A549 (cell line): ENCODE measurements around the gene RAPGEF5. TPM values are rescaled to one million over a fixed set of nuclear protein-coding genes. Genes with fewer than 3 reads are reported as not detected.

Experiments
- ATAC-seq, 2 experiments: fragments of 200-7000 bp in 1 of 2; fragments of >200 bp in 1 of 2; cut with Nextera tagmentation in 1 of 2; cut with Tn5 transposase in 1 of 2; 3 replicates each; pipeline versions ENCODE4 v1.8.0 to v1.9.1; 2018 to 2020; ENCODE audit warnings: mild to moderate bottlenecking in 1 of 2, moderate library complexity in 1 of 2
- CTCF ChIA-PET: fragments of 300-600 bp; sonication (Branson Sonifier 250); formaldehyde crosslinking; extraction: SDS; loops from one replicate; lab custom pipeline; 2021; ENCODE audit warnings: antibody characterized with exemption, inconsistent platforms; lab: Yijun Ruan, JAX
- POLR2A ChIA-PET: fragments of 350-600 bp; formaldehyde crosslinking; extraction: SDS; loops from one replicate; lab custom pipeline; 2021; ENCODE audit warnings: antibody characterized with exemption, inconsistent platforms; lab: Yijun Ruan, JAX
- DNase-seq, 2 experiments: peaks; one replicate each; pipeline versions ENCODE4 v3.0.0 to v3.0.0-alpha.2; 2011 to 2016; ENCODE audit warnings: low read depth in 1 of 2, low spot score in 1 of 2
- FAIRE-seq: peaks from 2 replicates; lab custom pipeline; 2011; peaks lifted over from hg19 to GRCh38; lab: Jason Lieb, UNC
- H3K27ac ChIP-seq, 2 experiments: fragments of >200 bp; sonication (Bioruptor Twin); formaldehyde crosslinking; 3 replicates each; pipeline ENCODE4 v1.5.1; 2016 to 2017
- H3K4me1 ChIP-seq: fragments of >200 bp; sonication (Bioruptor Twin); formaldehyde crosslinking; 3 replicates; pipeline ENCODE4 v1.6.1; 2016
- H3K4me2 ChIP-seq: fragments of >200 bp; sonication (Bioruptor Twin); formaldehyde crosslinking; 3 replicates; pipeline ENCODE4 v1.6.1; 2016
- H3K4me3 ChIP-seq: fragments of >200 bp; sonication (Bioruptor Twin); formaldehyde crosslinking; 3 replicates; pipeline ENCODE4 v1.5.1; 2016
- H3K9me3 ChIP-seq: fragments of >200 bp; sonication (Bioruptor Twin); formaldehyde crosslinking; 3 replicates; pipeline ENCODE4 v1.6.1; 2016
- CBX2 ChIP-seq: fragments of 200-600 bp; sonication (generic); IDR thresholded peaks from 2 replicates; pipeline ENCODE4 v1.6.1; 2016; ENCODE audit warnings: low read depth, mild to moderate bottlenecking, borderline replicate concordance
- CHD2 ChIP-seq: fragments of 150-350 bp; IDR thresholded peaks from 2 replicates; pipeline ENCODE4 v1.6.1; 2014; ENCODE audit warnings: low read length; ENCODE audit not compliant: partially characterized antibody
- CHD4 ChIP-seq: fragments of 200-600 bp; sonication (generic); IDR thresholded peaks from 2 replicates; pipeline ENCODE4 v1.6.1; 2016; ENCODE audit warnings: antibody characterized with exemption, mild to moderate bottlenecking, borderline replicate concordance
- EHF ChIP-seq: fragments of 250-450 bp; sonication (Bioruptor Pico); IDR thresholded peaks from 2 replicates; pipeline ENCODE4 v1.5.0; 2020; ENCODE audit warnings: mild to moderate bottlenecking
- EHMT2 ChIP-seq: fragments of 200-600 bp; sonication (generic); IDR thresholded peaks from 2 replicates; pipeline ENCODE4 v1.6.1; 2016; ENCODE audit warnings: antibody characterized with exemption, low read depth, mild to moderate bottlenecking, moderate library complexity
- ESRRA ChIP-seq: fragments of 150-350 bp; IDR thresholded peaks from 2 replicates; pipeline ENCODE4 v1.6.1; 2014; ENCODE audit warnings: mild to moderate bottlenecking, low read length, borderline replicate concordance
- FOSB ChIP-seq: fragments of 250-450 bp; sonication (Bioruptor Pico); IDR thresholded peaks from 2 replicates; pipeline ENCODE4 v1.5.0; 2020; ENCODE audit warnings: mild to moderate bottlenecking, moderate library complexity
- GATA3 ChIP-seq: IDR thresholded peaks from 2 replicates; pipeline ENCODE4 v1.6.1; 2012; ENCODE audit warnings: borderline replicate concordance
- HDAC2 ChIP-seq: fragments of 200-600 bp; sonication (generic); IDR thresholded peaks from 2 replicates; pipeline ENCODE4 v1.6.1; 2016
- HEYL ChIP-seq: fragments of 250-450 bp; sonication (Bioruptor Pico); IDR thresholded peaks from 2 replicates; pipeline ENCODE4 v1.8.0; 2021; ENCODE audit warnings: mild to moderate bottlenecking, moderate library complexity
- MAFK ChIP-seq: fragments of 450-650 bp; IDR thresholded peaks from 2 replicates; pipeline ENCODE4 v1.6.1; 2014; ENCODE audit not compliant: partially characterized antibody
- MAZ ChIP-seq: fragments of 150-350 bp; IDR thresholded peaks from 2 replicates; pipeline ENCODE4 v1.6.1; 2014; ENCODE audit warnings: antibody characterized with exemption, low read depth, low read length, borderline replicate concordance
- MYC ChIP-seq: IDR thresholded peaks from 2 replicates; pipeline ENCODE4 v1.6.1; 2012; ENCODE audit warnings: mild to moderate bottlenecking, inconsistent platforms, low read length, improper control_type of control experiment, borderline replicate concordance
- NPAS2 ChIP-seq: fragments of 250-450 bp; sonication (Bioruptor Pico); IDR thresholded peaks from 2 replicates; pipeline ENCODE4 v1.8.0; 2022; ENCODE audit warnings: mild to moderate bottlenecking, moderate library complexity, borderline replicate concordance
- PHF8 ChIP-seq: fragments of 200-600 bp; sonication (generic); IDR thresholded peaks from 2 replicates; pipeline ENCODE4 v1.6.1; 2016; ENCODE audit warnings: low read depth, mild to moderate bottlenecking, antibody characterized with exemption, moderate library complexity, borderline replicate concordance
- POLR2A ChIP-seq: IDR thresholded peaks from 2 replicates; pipeline ENCODE4 v1.6.1; 2012; ENCODE audit warnings: mild to moderate bottlenecking, low read length
- RARB ChIP-seq: fragments of 250-450 bp; sonication (Bioruptor Pico); IDR thresholded peaks from 2 replicates; pipeline ENCODE4 v1.8.0; 2021; ENCODE audit warnings: mild to moderate bottlenecking, moderate library complexity
- RFX5 ChIP-seq: fragments of 450-650 bp; IDR thresholded peaks from 2 replicates; pipeline ENCODE4 v1.7.1; 2014; ENCODE audit warnings: antibody characterized with exemption, mild to moderate bottlenecking, moderate library complexity
- RNF2 ChIP-seq: fragments of 200-600 bp; sonication (generic); IDR thresholded peaks from 2 replicates; pipeline ENCODE4 v1.6.1; 2016; ENCODE audit warnings: low read depth, mild to moderate bottlenecking, antibody characterized with exemption, moderate library complexity, borderline replicate concordance
- SMC3 ChIP-seq: fragments of >200 bp; sonication (Bioruptor Twin); formaldehyde crosslinking; IDR thresholded peaks from 3 replicates; pipeline ENCODE4 v1.6.1; 2018; ENCODE audit warnings: inconsistent platforms
- SREBF2 ChIP-seq: fragments of 450-650 bp; IDR thresholded peaks from 2 replicates; pipeline ENCODE4 v1.6.1; 2014; ENCODE audit warnings: mild to moderate bottlenecking, moderate library complexity
- ZNF302 ChIP-seq: fragments of 250-450 bp; sonication (Bioruptor Pico); IDR thresholded peaks from 2 replicates; pipeline ENCODE4 v1.9.0; 2021; ENCODE audit warnings: inconsistent platforms, mild to moderate bottlenecking, moderate library complexity
- WGBS: methylation state at CpG from one replicate; pipeline ENCODE4 v1.1.6; 2017; ENCODE audit errors: missing lambda C conversion rate; 5-methylcytosine and 5-hydroxymethylcytosine counted together
- polyA plus RNA-seq, 4 experiments: library from polyadenylated mRNA; depleted of rRNA in 3 of 4; stranded (reverse); fragments of >200 nt; fragmentation: RNase III in 1 of 4; extraction: RNeasy Plus Mini Kit Qiagen cat#74134 plus additional on column Dnase treatment in 1 of 4; gene quantifications; 2 replicates in 3 of 4; 3 replicates in 1 of 4; pipeline ENCODE4 v1.2.3, GENCODE V29; 2011 to 2017
- TF ChIP-seq, protein P1 (sequence below): fragments of >200 bp; sonication (Bioruptor Twin); formaldehyde crosslinking; IDR thresholded peaks from 3 replicates; pipeline ENCODE4 v1.6.1; 2016
- TF ChIP-seq, protein P2 (sequence below): fragments of 250-450 bp; sonication (Bioruptor Pico); IDR thresholded peaks from 2 replicates; pipeline ENCODE4 v1.5.0; 2020; ENCODE audit warnings: low read depth, mild to moderate bottlenecking, moderate library complexity
- TF ChIP-seq, protein P3 (sequence below): IDR thresholded peaks from 2 replicates; pipeline ENCODE4 v1.6.1; 2012
- TF ChIP-seq, protein P4 (sequence below): fragments of 450-650 bp; IDR thresholded peaks from 2 replicates; pipeline ENCODE4 v1.6.1; 2014; ENCODE audit warnings: antibody characterized with exemption
- TF ChIP-seq, protein P5 (sequence below): fragments of 150-350 bp; IDR thresholded peaks from 2 replicates; pipeline ENCODE4 v1.6.1; 2014; ENCODE audit warnings: low read depth, mild to moderate bottlenecking, low read length
- TF ChIP-seq, protein P6 (sequence below): fragments of 250-450 bp; sonication (Bioruptor Pico); IDR thresholded peaks from 2 replicates; pipeline ENCODE4 v1.5.0; 2021; ENCODE audit warnings: mild to moderate bottlenecking, moderate library complexity, borderline replicate concordance
- TF ChIP-seq, protein P7 (sequence below): fragments of >200 bp; sonication (Bioruptor Twin); formaldehyde crosslinking; IDR thresholded peaks from 3 replicates; pipeline ENCODE4 v1.5.1; 2016

RAPGEF5 gene
- polyA plus RNA-seq, 2 of the 4 experiments (the other 2 are of a cell fraction) = 0.03 to 0.14 TPM

DNA sequence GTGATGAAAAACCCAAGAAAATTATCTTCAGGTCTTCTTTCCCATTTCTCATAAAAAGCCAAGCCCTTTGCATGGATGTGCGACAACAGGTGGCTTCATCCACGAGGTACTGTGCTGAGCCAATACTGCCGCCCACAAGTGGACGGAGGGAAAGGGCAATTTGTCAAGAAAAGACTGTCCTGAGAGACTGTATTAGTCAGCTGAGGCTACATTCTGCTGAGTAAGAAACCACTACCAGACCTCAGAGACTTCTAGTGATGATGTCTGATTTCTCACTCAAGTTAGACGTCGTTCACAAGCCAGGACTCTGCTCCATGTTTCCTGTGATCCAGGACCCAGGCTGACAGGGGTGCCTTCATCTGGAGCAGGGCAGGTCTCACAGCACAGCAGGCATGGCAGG, 239.7 kb downstream of the RAPGEF5 start (continued):
- TF ChIP-seq RARB = no peak

DNA sequence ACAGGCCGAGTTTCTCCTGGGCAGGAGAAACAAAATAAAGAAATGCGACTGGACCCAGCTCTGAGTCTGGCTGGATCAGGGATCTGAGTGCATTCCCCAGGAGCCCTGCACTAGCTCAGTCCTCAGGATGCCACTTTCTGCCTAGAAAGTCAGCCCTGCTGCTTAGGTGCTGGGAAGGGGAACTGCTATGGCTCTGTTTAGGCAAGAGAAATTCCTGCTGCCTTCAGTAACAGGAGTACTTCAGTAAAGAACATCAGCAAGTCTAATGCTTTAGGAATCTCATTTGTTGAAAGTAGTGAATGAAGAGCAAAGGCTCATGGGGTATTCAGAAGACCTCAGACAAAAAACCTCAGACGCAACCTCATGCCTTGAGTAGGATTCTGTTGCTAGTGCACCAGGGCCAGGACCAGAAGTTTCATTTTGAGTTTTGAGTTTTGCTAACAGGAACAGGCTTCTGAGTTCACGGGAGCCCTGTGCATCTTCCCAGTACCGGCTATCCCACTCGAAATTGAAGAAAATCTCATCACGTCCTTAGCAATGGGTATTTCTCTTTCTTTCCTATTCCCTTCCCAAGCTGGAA, 240.4 kb downstream of the RAPGEF5 start:
- 39% methylated on average over 7 of the region's 7 CpGs for WGBS
- FAIRE-seq = no peak

DNA sequence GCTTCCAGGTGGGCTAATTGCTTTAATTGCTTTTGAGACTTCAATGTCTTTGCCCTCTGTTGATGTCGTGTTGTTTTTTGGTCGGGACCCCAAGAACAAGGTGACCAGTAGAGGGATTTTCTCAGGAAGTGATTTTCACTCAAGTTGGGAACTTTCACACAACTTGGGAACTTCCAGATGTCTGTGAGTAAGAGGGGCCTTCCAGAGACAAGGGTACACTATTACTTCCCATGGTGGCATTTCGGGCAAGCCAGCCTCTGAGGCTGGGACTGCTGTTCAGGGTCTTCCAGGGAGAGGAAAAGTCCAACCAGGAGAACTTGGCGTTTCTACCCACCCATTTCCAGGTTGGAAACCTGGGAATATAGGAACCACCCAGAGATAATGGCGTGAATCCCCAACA, 241.3 kb downstream of the RAPGEF5 start:
- ATAC-seq (no peak), DNase-seq (no peak), FAIRE-seq (no peak)
- WGBS = 7% methylated on average over 5 of the region's 5 CpGs
- Histone ChIP-seq H3K27ac (no peak overlapping the region), H3K9me3 (no peaks in the 10 kb centered on the region), H3K4me3 (no peak overlapping the region), H3K4me1 (no peaks in the 10 kb centered on the region), H3K4me2 (no peak overlapping the region)
- CTCF ChIA-PET = interaction anchor here (0.7 to 1.6 kb wide), 3 partner anchors 33 to 373 kb away, joined by 3 to 5 read pairs (median 3); no protein-coding TSS in a partner anchor
- POLR2A ChIA-PET = no interaction called here
- TF ChIP-seq MAZ = no peak
- TF ChIP-seq HEYL = no peak
- no peak for TF ChIP-seq HDAC2
- TF ChIP-seq RNF2 = no peak
- no peak for TF ChIP-seq MYC
- TF ChIP-seq, protein P1, sequence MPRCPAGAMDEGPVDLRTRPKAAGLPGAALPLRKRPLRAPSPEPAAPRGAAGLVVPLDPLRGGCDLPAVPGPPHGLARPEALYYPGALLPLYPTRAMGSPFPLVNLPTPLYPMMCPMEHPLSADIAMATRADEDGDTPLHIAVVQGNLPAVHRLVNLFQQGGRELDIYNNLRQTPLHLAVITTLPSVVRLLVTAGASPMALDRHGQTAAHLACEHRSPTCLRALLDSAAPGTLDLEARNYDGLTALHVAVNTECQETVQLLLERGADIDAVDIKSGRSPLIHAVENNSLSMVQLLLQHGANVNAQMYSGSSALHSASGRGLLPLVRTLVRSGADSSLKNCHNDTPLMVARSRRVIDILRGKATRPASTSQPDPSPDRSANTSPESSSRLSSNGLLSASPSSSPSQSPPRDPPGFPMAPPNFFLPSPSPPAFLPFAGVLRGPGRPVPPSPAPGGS = no peak
- TF ChIP-seq, protein P2, sequence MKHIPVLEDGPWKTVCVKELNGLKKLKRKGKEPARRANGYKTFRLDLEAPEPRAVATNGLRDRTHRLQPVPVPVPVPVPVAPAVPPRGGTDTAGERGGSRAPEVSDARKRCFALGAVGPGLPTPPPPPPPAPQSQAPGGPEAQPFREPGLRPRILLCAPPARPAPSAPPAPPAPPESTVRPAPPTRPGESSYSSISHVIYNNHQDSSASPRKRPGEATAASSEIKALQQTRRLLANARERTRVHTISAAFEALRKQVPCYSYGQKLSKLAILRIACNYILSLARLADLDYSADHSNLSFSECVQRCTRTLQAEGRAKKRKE (CRISPR knock-in tag) = no peak
- no peak for TF ChIP-seq PHF8
- TF ChIP-seq, protein P3, sequence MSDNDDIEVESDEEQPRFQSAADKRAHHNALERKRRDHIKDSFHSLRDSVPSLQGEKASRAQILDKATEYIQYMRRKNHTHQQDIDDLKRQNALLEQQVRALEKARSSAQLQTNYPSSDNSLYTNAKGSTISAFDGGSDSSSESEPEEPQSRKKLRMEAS = no peak
- no peak for TF ChIP-seq MAFK

More for the DNA sequence above, 240.4 kb downstream of the RAPGEF5 start:
- Histone ChIP-seq H3K4me2 (no peak overlapping the region), H3K9me3 (no peaks in the 10 kb centered on the region), H3K27ac (no peak overlapping the region), H3K4me3 (no peak overlapping the region), H3K4me1 (no peaks in the 10 kb centered on the region)
- TF ChIP-seq CHD2 (no peak), NPAS2 (CRISPR knock-in tag) (no peak), SREBF2 (no peak), SMC3 (no peak), ESRRA (no peak), RNF2 (no peak), CHD4 (no peak), CBX2 (no peak), FOSB (CRISPR knock-in tag) (no peak), ZNF302 (CRISPR knock-in tag) (no peak), EHMT2 (no peak), POLR2A (no peak), RFX5 (no peak), EHF (no peak), GATA3 (no peak)
- TF ChIP-seq, protein P4, sequence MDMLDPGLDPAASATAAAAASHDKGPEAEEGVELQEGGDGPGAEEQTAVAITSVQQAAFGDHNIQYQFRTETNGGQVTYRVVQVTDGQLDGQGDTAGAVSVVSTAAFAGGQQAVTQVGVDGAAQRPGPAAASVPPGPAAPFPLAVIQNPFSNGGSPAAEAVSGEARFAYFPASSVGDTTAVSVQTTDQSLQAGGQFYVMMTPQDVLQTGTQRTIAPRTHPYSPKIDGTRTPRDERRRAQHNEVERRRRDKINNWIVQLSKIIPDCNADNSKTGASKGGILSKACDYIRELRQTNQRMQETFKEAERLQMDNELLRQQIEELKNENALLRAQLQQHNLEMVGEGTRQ = no peak
- TF ChIP-seq, protein P5, sequence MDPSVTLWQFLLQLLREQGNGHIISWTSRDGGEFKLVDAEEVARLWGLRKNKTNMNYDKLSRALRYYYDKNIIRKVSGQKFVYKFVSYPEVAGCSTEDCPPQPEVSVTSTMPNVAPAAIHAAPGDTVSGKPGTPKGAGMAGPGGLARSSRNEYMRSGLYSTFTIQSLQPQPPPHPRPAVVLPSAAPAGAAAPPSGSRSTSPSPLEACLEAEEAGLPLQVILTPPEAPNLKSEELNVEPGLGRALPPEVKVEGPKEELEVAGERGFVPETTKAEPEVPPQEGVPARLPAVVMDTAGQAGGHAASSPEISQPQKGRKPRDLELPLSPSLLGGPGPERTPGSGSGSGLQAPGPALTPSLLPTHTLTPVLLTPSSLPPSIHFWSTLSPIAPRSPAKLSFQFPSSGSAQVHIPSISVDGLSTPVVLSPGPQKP = no peak
- TF ChIP-seq, protein P6, sequence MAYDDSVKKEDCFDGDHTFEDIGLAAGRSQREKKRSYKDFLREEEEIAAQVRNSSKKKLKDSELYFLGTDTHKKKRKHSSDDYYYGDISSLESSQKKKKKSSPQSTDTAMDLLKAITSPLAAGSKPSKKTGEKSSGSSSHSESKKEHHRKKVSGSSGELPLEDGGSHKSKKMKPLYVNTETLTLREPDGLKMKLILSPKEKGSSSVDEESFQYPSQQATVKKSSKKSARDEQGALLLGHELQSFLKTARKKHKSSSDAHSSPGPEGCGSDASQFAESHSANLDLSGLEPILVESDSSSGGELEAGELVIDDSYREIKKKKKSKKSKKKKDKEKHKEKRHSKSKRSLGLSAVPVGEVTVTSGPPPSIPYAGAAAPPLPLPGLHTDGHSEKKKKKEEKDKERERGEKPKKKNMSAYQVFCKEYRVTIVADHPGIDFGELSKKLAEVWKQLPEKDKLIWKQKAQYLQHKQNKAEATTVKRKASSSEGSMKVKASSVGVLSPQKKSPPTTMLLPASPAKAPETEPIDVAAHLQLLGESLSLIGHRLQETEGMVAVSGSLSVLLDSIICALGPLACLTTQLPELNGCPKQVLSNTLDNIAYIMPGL (CRISPR knock-in tag) = no peak
- TF ChIP-seq, protein P1 = no peak
- TF ChIP-seq, protein P7, sequence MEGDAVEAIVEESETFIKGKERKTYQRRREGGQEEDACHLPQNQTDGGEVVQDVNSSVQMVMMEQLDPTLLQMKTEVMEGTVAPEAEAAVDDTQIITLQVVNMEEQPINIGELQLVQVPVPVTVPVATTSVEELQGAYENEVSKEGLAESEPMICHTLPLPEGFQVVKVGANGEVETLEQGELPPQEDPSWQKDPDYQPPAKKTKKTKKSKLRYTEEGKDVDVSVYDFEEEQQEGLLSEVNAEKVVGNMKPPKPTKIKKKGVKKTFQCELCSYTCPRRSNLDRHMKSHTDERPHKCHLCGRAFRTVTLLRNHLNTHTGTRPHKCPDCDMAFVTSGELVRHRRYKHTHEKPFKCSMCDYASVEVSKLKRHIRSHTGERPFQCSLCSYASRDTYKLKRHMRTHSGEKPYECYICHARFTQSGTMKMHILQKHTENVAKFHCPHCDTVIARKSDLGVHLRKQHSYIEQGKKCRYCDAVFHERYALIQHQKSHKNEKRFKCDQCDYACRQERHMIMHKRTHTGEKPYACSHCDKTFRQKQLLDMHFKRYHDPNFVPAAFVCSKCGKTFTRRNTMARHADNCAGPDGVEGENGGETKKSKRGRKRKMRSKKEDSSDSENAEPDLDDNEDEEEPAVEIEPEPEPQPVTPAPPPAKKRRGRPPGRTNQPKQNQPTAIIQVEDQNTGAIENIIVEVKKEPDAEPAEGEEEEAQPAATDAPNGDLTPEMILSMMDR = no peak
- DNase-seq (no peak), ATAC-seq (no peak)
- ChIA-PET CTCF (interaction anchor here (0.7 to 1.6 kb wide), 3 partner anchors 33 to 372 kb away, joined by 3 to 5 read pairs (median 3); no protein-coding TSS in a partner anchor), POLR2A (no interaction called here)
